Measurements from ENCODE around the gene FNDC3A.

DNA sequence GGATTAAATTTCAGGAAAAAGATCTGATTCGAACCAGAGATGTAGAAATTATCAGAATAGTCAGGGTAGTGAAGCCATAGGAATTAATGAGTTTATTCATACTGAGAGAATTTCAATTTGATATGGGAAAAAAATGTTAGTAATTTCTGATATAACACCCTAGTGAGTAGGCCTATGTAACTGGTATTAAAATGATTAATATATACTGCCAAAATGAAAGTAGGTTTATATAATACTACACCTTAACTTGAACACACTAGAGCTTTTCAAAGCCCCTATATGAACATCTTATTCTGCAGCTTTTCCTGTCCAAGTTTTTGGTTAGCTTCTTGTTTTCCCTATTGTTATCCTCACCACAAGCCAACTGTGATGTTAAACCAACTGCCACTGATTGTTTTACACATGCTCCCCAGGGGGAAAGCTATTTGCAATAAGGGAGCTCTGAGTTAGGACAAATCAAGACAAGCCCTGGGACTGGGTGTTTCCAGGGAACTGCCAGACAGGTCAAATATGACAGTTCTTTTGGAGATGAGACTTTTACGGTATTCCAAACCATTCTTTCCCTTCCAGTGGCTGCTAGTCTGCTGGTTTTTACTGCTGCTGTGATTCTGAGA is 45.3 kb downstream of the FNDC3A start:
- TF ChIP-seq, protein P1, sequence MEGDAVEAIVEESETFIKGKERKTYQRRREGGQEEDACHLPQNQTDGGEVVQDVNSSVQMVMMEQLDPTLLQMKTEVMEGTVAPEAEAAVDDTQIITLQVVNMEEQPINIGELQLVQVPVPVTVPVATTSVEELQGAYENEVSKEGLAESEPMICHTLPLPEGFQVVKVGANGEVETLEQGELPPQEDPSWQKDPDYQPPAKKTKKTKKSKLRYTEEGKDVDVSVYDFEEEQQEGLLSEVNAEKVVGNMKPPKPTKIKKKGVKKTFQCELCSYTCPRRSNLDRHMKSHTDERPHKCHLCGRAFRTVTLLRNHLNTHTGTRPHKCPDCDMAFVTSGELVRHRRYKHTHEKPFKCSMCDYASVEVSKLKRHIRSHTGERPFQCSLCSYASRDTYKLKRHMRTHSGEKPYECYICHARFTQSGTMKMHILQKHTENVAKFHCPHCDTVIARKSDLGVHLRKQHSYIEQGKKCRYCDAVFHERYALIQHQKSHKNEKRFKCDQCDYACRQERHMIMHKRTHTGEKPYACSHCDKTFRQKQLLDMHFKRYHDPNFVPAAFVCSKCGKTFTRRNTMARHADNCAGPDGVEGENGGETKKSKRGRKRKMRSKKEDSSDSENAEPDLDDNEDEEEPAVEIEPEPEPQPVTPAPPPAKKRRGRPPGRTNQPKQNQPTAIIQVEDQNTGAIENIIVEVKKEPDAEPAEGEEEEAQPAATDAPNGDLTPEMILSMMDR (IDR thresholded peaks at IDR 0.05): no peak
- no peak for TF ChIP-seq POLR2A (IDR thresholded peaks at IDR 0.05)

Measured in thyroid gland (tissue), 4 donors.